ENCODE results near the gene ZNF154. TPM values are rescaled to one million over a fixed set of nuclear protein-coding genes. Genes with fewer than 3 reads are reported as not detected.

The ZNF154 gene
- total RNA-seq, 1 experiment from 2014 or later = 20.0 TPM

DNA sequence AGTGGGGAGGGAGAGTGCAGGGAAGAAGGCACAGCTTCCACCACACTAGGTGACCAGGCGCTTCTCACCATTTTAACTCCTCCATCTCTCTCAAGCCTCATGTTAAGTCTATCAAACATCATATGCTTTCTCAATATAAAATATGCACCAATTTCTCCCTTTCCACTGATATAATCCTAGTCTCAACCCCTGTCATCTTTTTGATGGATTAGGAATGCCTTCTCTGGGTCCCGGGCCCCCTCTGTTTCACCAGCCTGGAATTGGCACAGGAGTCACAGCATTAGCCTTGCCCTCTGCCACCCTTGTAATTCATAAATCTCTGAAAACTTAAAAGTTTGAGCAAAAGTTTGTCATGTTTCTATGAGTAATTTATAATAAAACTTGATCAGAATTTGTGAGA, 40.4 kb downstream of the ZNF154 start, which contains the start of gene ZSCAN4:
Gene ZSCAN4, plus strand, starts transcription at position 301 of the 400 bp plus-strand sequence. CDS start 7,211 bp downstream, outside the sequence.
- CTCF ChIA-PET = interaction anchor here (1.6 kb wide), 1 partner anchor 13 kb away, joined by 4 read pairs; the partner anchor contains the start of gene ZNF551
- Mint-ChIP-seq H3K27me3 (ENCODE audit: low read depth) (peaks cover 31% of the 10 kb centered on the region), H3K4me3 (no peak within 1 kb of the TSS), H3K4me1 (peaks cover 15% of the 10 kb centered on the region), H3K36me3 (no peaks in the 10 kb centered on the region), H3K9me3 (no peaks in the 10 kb centered on the region), H3K27ac (no peak within 1 kb of the TSS)
- TF ChIP-seq, protein P1, sequence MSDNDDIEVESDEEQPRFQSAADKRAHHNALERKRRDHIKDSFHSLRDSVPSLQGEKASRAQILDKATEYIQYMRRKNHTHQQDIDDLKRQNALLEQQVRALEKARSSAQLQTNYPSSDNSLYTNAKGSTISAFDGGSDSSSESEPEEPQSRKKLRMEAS (CRISPR knock-in tag; IDR thresholded peaks at IDR 0.05) = no peak
- TF ChIP-seq NR2C2 (CRISPR knock-in tag; IDR thresholded peaks at IDR 0.05) (no peak), ZNF423 (CRISPR knock-in tag; IDR thresholded peaks at IDR 0.05) (no peak)
- POLR2A ChIA-PET = no interaction called here
- ATAC-seq = no peak
- no peak for DNase-seq (ENCODE audit: low spot score)

DNA sequence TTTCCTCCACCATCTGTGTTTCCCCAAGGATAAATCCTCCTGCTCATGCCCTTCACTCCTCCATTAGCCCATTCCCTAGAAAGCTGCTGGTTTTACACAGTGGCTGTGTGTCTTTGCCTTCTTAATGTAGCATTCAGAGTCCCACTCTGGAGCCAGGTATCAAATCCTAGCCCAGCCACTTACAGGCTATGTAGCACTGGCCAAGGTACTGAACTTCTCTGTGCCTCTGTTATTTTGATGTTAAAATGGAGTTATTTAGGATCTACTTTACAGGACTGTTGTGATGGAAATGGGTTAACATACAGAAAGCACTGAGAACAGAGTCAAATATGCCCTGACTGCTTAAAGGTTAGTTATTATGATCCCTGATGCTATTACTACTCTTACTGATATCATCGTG, 41.8 kb downstream of the ZNF154 start:
- H3K4me3 Mint-ChIP-seq = no peak overlapping the region
- no peaks in the 10 kb centered on the region for H3K36me3 Mint-ChIP-seq
- no peak overlapping the region for H3K27ac Mint-ChIP-seq
- ATAC-seq (peak; percentile 10), DNase-seq (ENCODE audit: low spot score) (no peak)
- POLR2A ChIA-PET = no interaction called here
- H3K9me3 Mint-ChIP-seq = no peaks in the 10 kb centered on the region
- CTCF ChIA-PET = interaction anchor here (1.6 kb wide), 1 partner anchor 14 kb away, joined by 4 read pairs; the partner anchor contains the start of gene ZNF551
- peaks cover 28% of the 10 kb centered on the region for H3K27me3 Mint-ChIP-seq (ENCODE audit: low read depth)
- H3K4me1 Mint-ChIP-seq = peaks cover 15% of the 10 kb centered on the region
- no peak for TF ChIP-seq ZNF317 (CRISPR knock-in tag; IDR thresholded peaks at IDR 0.05; ENCODE audit: borderline replicate concordance, low read depth)
- TF ChIP-seq FOXK1 (CRISPR knock-in tag; IDR thresholded peaks at IDR 0.05) = no peak
- TF ChIP-seq CBFB (CRISPR knock-in tag; IDR thresholded peaks at IDR 0.05; ENCODE audit: low read depth) = no peak
- TF ChIP-seq SMAD4 (CRISPR knock-in tag; IDR thresholded peaks at IDR 0.05) = no peak
- TF ChIP-seq, protein P2, sequence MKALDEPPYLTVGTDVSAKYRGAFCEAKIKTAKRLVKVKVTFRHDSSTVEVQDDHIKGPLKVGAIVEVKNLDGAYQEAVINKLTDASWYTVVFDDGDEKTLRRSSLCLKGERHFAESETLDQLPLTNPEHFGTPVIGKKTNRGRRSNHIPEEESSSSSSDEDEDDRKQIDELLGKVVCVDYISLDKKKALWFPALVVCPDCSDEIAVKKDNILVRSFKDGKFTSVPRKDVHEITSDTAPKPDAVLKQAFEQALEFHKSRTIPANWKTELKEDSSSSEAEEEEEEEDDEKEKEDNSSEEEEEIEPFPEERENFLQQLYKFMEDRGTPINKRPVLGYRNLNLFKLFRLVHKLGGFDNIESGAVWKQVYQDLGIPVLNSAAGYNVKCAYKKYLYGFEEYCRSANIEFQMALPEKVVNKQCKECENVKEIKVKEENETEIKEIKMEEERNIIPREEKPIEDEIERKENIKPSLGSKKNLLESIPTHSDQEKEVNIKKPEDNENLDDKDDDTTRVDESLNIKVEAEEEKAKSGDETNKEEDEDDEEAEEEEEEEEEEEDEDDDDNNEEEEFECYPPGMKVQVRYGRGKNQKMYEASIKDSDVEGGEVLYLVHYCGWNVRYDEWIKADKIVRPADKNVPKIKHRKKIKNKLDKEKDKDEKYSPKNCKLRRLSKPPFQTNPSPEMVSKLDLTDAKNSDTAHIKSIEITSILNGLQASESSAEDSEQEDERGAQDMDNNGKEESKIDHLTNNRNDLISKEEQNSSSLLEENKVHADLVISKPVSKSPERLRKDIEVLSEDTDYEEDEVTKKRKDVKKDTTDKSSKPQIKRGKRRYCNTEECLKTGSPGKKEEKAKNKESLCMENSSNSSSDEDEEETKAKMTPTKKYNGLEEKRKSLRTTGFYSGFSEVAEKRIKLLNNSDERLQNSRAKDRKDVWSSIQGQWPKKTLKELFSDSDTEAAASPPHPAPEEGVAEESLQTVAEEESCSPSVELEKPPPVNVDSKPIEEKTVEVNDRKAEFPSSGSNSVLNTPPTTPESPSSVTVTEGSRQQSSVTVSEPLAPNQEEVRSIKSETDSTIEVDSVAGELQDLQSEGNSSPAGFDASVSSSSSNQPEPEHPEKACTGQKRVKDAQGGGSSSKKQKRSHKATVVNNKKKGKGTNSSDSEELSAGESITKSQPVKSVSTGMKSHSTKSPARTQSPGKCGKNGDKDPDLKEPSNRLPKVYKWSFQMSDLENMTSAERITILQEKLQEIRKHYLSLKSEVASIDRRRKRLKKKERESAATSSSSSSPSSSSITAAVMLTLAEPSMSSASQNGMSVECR (CRISPR knock-in tag; IDR thresholded peaks at IDR 0.05; ENCODE audit: borderline replicate concordance) = no peak
- TF ChIP-seq, protein P3, sequence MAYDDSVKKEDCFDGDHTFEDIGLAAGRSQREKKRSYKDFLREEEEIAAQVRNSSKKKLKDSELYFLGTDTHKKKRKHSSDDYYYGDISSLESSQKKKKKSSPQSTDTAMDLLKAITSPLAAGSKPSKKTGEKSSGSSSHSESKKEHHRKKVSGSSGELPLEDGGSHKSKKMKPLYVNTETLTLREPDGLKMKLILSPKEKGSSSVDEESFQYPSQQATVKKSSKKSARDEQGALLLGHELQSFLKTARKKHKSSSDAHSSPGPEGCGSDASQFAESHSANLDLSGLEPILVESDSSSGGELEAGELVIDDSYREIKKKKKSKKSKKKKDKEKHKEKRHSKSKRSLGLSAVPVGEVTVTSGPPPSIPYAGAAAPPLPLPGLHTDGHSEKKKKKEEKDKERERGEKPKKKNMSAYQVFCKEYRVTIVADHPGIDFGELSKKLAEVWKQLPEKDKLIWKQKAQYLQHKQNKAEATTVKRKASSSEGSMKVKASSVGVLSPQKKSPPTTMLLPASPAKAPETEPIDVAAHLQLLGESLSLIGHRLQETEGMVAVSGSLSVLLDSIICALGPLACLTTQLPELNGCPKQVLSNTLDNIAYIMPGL (CRISPR knock-in tag; IDR thresholded peaks at IDR 0.05) = no peak
- TF ChIP-seq, protein P4, sequence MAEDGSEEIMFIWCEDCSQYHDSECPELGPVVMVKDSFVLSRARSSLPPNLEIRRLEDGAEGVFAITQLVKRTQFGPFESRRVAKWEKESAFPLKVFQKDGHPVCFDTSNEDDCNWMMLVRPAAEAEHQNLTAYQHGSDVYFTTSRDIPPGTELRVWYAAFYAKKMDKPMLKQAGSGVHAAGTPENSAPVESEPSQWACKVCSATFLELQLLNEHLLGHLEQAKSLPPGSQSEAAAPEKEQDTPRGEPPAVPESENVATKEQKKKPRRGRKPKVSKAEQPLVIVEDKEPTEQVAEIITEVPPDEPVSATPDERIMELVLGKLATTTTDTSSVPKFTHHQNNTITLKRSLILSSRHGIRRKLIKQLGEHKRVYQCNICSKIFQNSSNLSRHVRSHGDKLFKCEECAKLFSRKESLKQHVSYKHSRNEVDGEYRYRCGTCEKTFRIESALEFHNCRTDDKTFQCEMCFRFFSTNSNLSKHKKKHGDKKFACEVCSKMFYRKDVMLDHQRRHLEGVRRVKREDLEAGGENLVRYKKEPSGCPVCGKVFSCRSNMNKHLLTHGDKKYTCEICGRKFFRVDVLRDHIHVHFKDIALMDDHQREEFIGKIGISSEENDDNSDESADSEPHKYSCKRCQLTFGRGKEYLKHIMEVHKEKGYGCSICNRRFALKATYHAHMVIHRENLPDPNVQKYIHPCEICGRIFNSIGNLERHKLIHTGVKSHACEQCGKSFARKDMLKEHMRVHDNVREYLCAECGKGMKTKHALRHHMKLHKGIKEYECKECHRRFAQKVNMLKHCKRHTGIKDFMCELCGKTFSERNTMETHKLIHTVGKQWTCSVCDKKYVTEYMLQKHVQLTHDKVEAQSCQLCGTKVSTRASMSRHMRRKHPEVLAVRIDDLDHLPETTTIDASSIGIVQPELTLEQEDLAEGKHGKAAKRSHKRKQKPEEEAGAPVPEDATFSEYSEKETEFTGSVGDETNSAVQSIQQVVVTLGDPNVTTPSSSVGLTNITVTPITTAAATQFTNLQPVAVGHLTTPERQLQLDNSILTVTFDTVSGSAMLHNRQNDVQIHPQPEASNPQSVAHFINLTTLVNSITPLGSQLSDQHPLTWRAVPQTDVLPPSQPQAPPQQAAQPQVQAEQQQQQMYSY (CRISPR knock-in tag; IDR thresholded peaks at IDR 0.05) = no peak
- TF ChIP-seq, protein P5, sequence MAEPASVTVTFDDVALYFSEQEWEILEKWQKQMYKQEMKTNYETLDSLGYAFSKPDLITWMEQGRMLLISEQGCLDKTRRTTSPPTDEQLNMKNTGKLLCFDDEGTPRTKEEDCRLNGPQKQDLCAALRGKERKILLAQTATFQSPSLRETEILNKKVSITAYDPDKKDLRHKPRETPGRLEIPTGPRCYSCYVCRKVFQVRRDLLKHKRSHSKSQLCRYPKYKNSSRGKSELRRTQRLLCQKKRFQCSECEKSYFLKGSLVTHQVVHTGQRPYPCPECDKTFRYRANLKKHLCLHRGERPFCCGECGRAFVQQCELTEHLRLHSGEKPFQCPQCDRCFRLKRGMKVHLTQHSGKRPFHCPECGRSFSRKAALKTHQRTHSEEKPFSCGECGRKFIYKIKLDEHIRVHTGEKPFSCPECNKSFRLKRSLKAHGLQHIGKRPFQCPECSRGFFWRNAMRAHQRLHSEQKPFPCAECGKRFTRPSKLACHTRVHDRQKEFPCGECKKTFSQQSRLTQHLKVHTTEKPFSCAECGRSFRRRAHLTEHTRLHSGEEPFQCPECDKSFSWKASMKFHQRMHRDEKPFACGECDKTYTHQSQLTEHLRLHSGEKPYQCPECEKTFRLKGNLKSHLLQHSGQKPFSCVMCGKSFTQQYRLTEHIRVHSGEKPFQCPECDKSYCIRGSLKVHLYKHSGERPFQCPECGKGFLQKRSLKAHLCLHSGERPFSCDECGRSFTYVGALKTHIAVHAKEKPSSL (CRISPR knock-in tag; conservative IDR thresholded peaks at IDR 0.05) = no peak
- TF ChIP-seq NR3C1 (CRISPR knock-in tag; conservative IDR thresholded peaks at IDR 0.05; ENCODE audit: low read depth) = no peak
- no peak for TF ChIP-seq ATF1 (CRISPR knock-in tag; IDR thresholded peaks at IDR 0.05)
- TF ChIP-seq, protein P6, sequence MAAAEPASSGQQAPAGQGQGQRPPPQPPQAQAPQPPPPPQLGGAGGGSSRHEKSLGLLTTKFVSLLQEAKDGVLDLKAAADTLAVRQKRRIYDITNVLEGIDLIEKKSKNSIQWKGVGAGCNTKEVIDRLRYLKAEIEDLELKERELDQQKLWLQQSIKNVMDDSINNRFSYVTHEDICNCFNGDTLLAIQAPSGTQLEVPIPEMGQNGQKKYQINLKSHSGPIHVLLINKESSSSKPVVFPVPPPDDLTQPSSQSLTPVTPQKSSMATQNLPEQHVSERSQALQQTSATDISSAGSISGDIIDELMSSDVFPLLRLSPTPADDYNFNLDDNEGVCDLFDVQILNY (CRISPR knock-in tag; IDR thresholded peaks at IDR 0.05) = no peak
- no peak for TF ChIP-seq ZBTB21 (CRISPR knock-in tag; IDR thresholded peaks at IDR 0.05; ENCODE audit: borderline replicate concordance)
- TF ChIP-seq, protein P7, sequence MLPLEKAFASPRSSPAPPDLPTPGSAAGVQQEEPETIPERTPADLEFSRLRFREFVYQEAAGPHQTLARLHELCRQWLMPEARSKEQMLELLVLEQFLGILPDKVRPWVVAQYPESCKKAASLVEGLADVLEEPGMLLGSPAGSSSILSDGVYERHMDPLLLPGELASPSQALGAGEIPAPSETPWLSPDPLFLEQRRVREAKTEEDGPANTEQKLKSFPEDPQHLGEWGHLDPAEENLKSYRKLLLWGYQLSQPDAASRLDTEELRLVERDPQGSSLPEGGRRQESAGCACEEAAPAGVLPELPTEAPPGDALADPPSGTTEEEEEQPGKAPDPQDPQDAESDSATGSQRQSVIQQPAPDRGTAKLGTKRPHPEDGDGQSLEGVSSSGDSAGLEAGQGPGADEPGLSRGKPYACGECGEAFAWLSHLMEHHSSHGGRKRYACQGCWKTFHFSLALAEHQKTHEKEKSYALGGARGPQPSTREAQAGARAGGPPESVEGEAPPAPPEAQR (CRISPR knock-in tag; IDR thresholded peaks at IDR 0.05) = no peak
- no peak for TF ChIP-seq ZNF121 (CRISPR knock-in tag; IDR thresholded peaks at IDR 0.05)
- no peak for TF ChIP-seq HMGA2 (CRISPR knock-in tag; IDR thresholded peaks at IDR 0.05)
- no peak for TF ChIP-seq ZNF416 (CRISPR knock-in tag; IDR thresholded peaks at IDR 0.05)
